OCI-M2 (cell line): ENCODE results near the gene ABHD12.
"Not testable (repeated sequence)": the region's sequence is repeated elsewhere in the genome, so short reads cannot be mapped to it uniquely, and the experiment has no call there.

Source experiments
- DNase-seq: peaks from one replicate; lab custom pipeline; 2025; ENCODE audit not compliant: unreplicated experiment; lab: John Stamatoyannopoulos, UW

The ABHD12 gene

DNA sequence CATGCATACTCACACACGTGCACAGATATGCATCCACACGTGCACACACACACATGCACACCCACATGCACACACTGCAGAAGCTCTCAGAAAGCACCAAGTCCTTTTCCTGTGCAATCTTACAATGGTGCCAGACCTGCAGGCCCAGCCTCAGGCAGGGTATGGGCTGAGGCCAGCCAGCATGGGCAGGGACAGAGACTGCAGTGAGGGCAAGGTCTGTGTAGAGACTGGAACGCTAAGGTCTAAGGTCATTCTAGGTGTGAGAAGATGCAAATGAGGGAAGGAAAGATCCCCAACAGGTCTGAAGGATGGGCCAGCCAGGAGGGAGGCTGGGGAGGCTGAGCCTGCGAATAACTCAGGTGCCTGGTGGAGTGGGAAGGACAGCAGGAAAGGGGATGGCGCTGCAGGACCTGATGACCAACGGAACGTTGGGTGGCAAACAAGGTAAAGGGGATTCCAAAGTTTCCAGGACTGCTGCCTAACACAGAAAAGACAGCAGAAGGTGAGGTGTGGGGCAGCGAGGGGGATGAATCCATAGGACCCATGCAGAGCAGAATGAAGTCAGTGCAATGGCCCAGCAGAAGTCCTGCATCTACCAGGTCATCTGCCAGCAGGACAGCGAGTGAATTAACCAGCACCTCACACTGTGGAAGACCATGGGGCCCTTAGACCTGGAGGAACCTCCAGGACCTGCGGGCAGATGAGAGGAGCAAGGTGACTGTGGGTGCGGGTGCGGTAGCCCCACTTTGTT, 67.0 kb downstream of the ABHD12 start:
- no peak for DNase-seq

GRCh38 chr20:25321991-25322390, 68.6 kb downstream of the ABHD12 start:
- DNase-seq: no peak

- no peak for DNase-seq
Observed at GRCh38 chr20:25321262-25321831, 69.3 kb downstream of the ABHD12 start.

GRCh38 chr20:25320035-25320800, 70.4 kb downstream of the ABHD12 start:
- no peak for DNase-seq

DNA sequence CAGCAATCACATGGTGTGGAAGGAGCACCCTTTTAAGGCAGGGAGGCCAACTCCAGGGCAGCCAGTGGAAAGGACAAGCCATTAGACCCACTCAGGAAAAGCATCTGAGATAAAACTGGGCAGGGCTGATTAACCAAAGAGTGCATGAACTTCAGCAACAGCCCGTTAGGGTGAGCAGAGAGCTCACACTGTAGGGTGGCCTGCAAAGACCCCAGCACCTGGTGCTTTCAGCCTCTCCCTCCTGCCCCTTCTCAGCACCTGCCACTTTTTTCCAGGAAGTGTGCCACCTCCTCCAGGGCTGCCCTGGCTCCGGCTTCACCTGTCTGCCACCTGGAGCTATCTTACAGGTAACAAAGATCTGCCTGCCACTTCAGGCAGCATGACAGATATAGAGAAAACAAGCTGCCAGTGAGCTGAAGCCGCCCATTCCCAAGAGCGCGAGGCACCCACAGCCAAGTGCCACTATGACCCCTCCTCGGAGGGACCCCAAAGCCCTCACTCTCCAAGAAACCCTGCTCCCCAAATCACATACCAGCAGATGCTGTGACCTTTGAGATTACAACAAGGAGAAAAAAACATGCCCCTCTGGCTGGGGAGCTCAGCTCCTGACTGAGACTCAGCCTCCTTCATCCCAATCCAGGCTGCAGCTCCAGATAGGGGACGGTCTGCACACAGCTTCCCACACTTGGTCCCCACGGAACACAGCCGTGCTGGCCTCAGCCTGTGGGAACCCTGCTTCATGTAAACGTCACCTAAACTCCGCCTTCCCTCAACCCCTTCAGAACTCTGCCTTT, 71.2 kb downstream of the ABHD12 start:
- no peak for DNase-seq

- no peak for DNase-seq
Observed at GRCh38 chr20:25318471-25319240, 72.0 kb downstream of the ABHD12 start.

DNA sequence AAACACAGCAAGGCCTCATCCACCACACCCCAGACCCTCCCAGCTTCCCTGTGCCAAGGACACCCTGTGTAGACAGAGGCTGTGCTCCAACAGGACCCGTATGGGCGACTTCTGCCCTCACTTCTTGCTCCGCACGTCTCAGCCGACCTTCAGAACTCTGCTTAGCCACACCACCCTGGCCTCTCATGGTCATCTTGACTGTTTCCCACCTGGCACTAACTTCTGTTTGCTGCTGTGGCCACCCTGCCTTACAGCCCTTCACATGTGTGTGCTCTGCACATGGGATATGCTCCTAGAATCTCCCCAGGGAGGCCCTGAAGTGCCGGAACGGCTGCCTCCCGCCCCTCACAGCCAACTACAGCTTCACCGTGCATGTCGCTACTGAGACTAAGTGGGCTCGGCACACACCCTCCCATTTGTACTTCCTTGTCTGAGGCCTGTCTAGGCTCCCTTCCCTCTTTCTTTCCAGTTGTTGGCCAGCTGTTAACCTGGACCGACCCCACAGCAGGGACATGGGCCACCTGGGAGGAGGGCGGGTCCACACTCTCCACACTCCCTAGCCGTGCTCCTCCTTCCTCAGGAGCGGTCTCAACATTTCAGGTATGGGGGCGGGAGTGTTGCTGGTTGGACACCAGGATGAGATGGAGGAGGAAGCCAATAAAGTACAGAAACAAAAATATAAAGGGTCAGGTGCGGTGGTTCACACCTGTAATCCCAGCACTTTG, 73.1 kb downstream of the ABHD12 start:
- DNase-seq: no peak

DNA sequence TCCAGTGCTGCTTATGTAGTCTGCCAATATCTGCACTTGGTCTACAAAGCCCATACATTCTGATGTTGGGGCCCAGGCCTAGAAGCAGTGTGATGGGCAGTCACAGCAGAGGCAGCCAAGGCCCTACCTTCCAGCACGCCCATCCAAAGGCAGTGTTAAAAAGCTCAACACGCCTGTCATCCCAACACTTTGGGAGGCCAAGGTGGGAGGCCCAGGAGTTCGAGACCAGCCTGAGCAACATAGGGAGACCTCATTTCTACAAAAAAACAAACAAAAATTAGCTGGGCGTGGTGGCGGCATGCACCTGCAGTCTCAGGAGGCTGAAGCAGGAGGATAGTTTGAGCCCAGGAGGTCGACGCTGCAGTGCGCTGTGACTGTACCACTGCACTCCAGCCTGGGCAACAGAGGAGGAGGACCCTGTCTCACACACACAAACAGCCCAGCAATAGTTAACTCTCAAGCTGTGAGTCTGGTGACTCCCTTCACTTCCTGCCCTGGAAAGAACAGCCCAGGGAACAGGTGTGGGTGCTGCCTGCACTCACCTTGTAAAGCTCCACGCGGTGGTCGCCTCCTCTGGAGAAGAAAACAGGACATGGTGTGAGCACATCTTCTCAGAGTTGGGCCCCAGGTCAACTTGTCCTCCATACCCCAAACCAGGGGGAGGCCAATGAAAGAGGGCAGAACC, 74.0 kb downstream of the ABHD12 start:
- DNase-seq: no peak

- no peak for DNase-seq
Observed at GRCh38 chr20:25315418-25316210, 75.0 kb downstream of the ABHD12 start.

DNA sequence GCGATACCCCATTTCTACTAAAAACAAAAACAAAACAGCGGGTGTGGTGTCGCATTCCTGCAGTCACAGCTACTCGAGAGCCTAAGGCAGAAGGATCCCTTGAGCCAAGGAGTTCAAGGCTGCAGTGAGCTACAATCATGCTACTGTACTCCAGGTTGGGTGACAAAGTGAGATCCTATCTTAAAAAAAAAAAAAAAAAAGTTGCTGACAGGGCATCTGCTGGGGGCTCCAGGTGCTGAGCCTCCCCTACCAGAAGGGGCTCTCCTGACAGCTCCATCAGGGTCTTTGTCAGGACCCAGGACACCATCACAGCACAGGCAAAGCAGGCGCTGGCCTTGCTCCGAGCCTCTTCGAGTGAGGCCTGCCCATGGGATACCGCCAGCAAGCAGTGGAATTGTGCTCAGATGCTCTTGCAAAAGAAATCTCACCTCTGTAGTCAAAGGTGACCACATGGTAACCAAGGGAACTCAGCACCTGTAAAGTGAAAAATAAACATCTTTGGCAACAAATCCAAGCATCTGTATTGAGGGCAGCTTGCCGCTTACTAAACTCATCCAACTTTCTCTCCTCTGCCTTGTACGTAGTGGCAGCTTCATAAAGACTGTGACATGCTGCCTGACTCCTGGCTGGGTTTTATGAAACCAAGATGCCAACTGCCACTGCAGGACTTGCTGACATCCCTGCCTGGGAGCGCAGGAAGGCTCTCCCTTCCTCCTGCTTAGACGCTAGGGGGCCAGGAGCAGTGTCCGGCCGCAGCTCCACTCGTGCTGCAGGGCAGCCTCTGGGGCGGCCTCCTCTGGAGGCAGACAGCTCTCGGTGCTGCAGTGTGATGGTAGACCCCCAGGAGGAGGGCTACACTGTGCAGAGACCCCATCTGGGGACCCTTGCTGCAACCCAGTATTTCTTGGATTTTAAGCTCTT, 75.9 kb downstream of the ABHD12 start:
- DNase-seq: no peak

GRCh38 chr20:25313593-25313992, 77.0 kb downstream of the ABHD12 start:
- DNase-seq: no peak

GRCh38 chr20:25312716-25313115, 77.9 kb downstream of the ABHD12 start:
- DNase-seq: not testable (repeated sequence)

- DNase-seq: no peak
Observed at GRCh38 chr20:25310921-25311728, 79.5 kb downstream of the ABHD12 start.

DNA sequence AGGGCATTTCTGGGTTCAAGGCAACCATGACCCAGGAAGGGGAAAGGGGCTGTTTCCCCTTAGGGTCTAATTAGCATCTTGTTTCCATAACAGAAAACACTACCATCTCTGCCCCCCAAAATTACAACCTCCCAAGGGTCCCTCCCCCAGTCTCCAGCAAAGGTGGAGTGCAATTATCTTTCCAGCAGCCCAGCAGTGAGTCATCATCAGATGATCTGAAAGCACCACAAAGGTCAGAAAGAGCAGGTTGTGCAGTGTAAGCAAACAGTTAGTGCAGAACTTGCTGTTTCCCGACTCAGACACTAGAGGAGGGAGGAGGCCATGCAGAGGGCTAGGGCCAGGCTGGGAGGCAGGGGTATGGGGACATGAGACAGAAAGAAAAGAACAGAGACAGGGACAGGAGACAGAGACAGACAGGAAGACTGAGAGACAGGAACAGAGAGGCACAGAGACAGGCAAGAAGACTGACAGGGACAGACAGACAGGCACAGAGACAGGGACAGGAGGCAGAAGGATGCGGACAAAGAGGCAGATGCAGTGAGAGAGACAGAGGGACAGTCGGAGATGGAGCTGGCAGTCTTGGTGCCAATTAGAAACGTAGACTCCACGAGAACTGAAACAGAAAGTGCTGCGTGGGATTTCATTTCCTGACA, 80.2 kb downstream of the ABHD12 start:
- DNase-seq: no peak

DNA sequence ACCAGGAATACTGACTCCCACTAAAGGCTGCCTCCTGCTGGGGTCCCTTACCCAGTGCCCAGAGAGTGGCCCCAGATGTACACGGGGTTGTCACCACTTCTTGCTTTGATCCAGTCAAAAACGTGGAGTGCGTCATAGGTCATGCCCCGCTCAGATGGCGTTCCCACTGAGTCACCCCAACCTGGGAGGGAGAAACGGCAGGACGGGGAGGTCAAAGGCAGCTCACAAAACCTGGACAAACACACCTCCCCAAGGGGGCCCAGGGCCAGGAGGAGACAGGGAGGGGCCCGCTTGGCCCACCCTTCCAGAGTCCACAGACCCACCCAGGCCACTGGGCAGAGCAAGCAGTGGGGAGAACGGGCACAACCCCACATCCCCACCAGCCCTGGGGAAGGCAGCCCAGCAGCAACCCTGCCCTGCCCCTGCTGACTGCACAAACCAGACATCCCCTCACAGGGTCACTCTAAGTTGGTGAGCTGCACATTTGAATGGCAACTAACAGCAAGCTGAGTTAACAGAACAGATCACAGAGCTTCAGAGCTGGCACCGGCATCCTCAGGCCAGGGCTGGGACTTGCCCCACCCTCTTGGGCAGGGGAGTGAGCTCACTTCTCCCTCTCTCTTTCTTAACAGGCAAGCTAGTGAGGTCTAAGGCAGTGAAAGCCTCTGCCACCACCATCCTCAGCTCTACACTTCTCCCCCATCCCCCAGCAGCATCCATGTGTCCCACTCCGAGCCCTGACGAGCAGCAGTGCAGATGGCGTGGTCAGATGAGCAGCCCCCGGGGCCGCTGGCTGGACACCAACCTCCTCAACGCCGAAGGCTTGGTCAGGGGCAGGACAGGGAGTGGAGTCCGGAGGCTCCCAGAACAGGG, 81.0 kb downstream of the ABHD12 start:
- no peak for DNase-seq
